HG03060 (cell line): ENCODE results near the gene NCAM1.

Experiments used
- ATAC-seq: cut with Tn5 transposase; IDR thresholded peaks from one replicate; pipeline ENCODE4 v1.9.1; 2021; ENCODE audit warnings: low read depth, moderate number of reproducible peaks; ENCODE audit not compliant: unreplicated experiment

Gene NCAM1

GRCh38 chr11:113245216-113245615, 284.0 kb downstream of the NCAM1 start:
- ATAC-seq = no peak

GRCh38 chr11:113247221-113247620, 286.0 kb downstream of the NCAM1 start:
- no peak for ATAC-seq

GRCh38 chr11:113247966-113248365, 286.7 kb downstream of the NCAM1 start:
- no peak for ATAC-seq

- no peak for ATAC-seq
Observed at GRCh38 chr11:113248702-113249490, 287.7 kb downstream of the NCAM1 start.

- no peak for ATAC-seq
Observed at GRCh38 chr11:113249491-113249763, 288.2 kb downstream of the NCAM1 start.

- ATAC-seq = no peak
Observed at GRCh38 chr11:113249786-113250185, 288.6 kb downstream of the NCAM1 start.

GRCh38 chr11:113251281-113251680, 290.1 kb downstream of the NCAM1 start:
- no peak for ATAC-seq

- ATAC-seq = no peak
Observed at GRCh38 chr11:113253406-113253805, 292.2 kb downstream of the NCAM1 start.

GRCh38 chr11:113255096-113255495, 293.9 kb downstream of the NCAM1 start:
- ATAC-seq = no peak

- ATAC-seq = no peak
Observed at GRCh38 chr11:113255741-113256140, 294.5 kb downstream of the NCAM1 start.

- ATAC-seq = no peak
Observed at GRCh38 chr11:113256431-113257202, 295.4 kb downstream of the NCAM1 start.

GRCh38 chr11:113260096-113260425, 298.8 kb downstream of the NCAM1 start:
- ATAC-seq = no peak

- ATAC-seq = no peak
Observed at GRCh38 chr11:113260541-113260940, 299.3 kb downstream of the NCAM1 start.

GRCh38 chr11:113261709-113262475, 300.7 kb downstream of the NCAM1 start:
- no peak for ATAC-seq

GRCh38 chr11:113262594-113262993, 301.4 kb downstream of the NCAM1 start:
- no peak for ATAC-seq

GRCh38 chr11:113263458-113264259, 302.4 kb downstream of the NCAM1 start:
- ATAC-seq = no peak

- ATAC-seq = no peak
Observed at GRCh38 chr11:113265362-113265761, 304.1 kb downstream of the NCAM1 start.

- no peak for ATAC-seq
Observed at GRCh38 chr11:113267493-113267892, 306.3 kb downstream of the NCAM1 start.

GRCh38 chr11:113269096-113269495, 307.9 kb downstream of the NCAM1 start:
- no peak for ATAC-seq

GRCh38 chr11:113269636-113270035, 308.4 kb downstream of the NCAM1 start:
- no peak for ATAC-seq

GRCh38 chr11:113270080-113270479, 308.9 kb downstream of the NCAM1 start:
- no peak for ATAC-seq
